H1 (cell line): ENCODE results near the gene FOXN4.

Source experiments
- GTF2F1 ChIP-seq: IDR thresholded peaks from 2 replicates; pipeline ENCODE4 v1.6.1; 2012; ENCODE audit warnings: low read depth, low read length, improper control_type of control experiment, borderline replicate concordance
- JUN ChIP-seq: IDR thresholded peaks from 2 replicates; pipeline ENCODE4 v1.6.1; 2011; ENCODE audit warnings: low read depth, mild to moderate bottlenecking, improper control_type of control experiment, low read length
- NANOG ChIP-seq: IDR thresholded peaks from 2 replicates; pipeline ENCODE4 v1.6.1; 2011; ENCODE audit warnings: low read length, low read depth, mild to moderate bottlenecking, inconsistent platforms; ENCODE audit not compliant: insufficient read depth, poor library complexity, severe bottlenecking
- POLR2A ChIP-seq, 2 experiments: IDR thresholded peaks; 1 replicate in 1 of 2; 2 replicates in 1 of 2; pipeline ENCODE4 v1.6.1; 2011; ENCODE audit warnings: low read depth in 2 of 2, low read length in 2 of 2, mild to moderate bottlenecking in 2 of 2; ENCODE audit errors: control extremely low read depth in 1 of 2
- ZNF274 ChIP-seq: IDR thresholded peaks from 2 replicates; pipeline ENCODE4 v1.7.0; 2012; ENCODE audit warnings: low read length, borderline replicate concordance; ENCODE audit errors: extremely low read depth
- TF ChIP-seq, protein P1 (sequence below), 3 experiments: IDR thresholded peaks; 1 replicate in 2 of 3; 2 replicates in 1 of 3; pipeline versions ENCODE4 v1.5.1 to v1.6.1; 2011; ENCODE audit warnings: low read length in 3 of 3, mild to moderate bottlenecking in 3 of 3, inconsistent platforms in 2 of 3, low read depth in 1 of 3, moderate library complexity in 1 of 3; ENCODE audit not compliant: insufficient read depth in 1 of 3; ENCODE audit errors: control extremely low read depth in 1 of 3
- TF ChIP-seq, protein P2 (sequence below): IDR thresholded peaks from 2 replicates; pipeline ENCODE4 v1.6.1; 2011; ENCODE audit warnings: low read length, improper control_type of control experiment

DNA sequence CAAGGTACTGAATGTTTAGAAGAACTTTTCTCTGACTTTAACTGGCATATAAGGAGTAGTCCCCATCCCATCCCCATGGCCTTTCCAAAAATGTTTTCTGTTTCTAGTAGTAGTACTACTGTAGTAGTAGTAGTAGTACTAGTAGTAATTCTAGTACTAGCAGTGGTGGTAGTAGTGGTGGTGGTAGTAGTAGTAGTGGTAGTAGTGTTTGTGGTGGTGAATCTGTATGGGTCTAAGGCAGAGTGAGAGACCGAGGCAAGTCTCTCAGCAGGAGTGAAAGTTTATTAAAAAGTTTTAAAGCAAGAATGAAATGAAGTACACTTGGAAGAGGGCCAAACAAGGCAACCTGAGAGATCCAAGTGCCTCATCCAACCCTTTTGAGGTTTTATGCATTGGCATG, 58.6 kb downstream of the FOXN4 start:
- TF ChIP-seq JUN, result no peak
- no peak for TF ChIP-seq GTF2F1
- TF ChIP-seq POLR2A (IDR thresholded peaks at IDR 0.05; ENCODE audit: control extremely low read depth in 1 of 2, low read depth in 2 of 2, low read length in 2 of 2), result no peak
- no peak for TF ChIP-seq NANOG
- TF ChIP-seq, protein P1, sequence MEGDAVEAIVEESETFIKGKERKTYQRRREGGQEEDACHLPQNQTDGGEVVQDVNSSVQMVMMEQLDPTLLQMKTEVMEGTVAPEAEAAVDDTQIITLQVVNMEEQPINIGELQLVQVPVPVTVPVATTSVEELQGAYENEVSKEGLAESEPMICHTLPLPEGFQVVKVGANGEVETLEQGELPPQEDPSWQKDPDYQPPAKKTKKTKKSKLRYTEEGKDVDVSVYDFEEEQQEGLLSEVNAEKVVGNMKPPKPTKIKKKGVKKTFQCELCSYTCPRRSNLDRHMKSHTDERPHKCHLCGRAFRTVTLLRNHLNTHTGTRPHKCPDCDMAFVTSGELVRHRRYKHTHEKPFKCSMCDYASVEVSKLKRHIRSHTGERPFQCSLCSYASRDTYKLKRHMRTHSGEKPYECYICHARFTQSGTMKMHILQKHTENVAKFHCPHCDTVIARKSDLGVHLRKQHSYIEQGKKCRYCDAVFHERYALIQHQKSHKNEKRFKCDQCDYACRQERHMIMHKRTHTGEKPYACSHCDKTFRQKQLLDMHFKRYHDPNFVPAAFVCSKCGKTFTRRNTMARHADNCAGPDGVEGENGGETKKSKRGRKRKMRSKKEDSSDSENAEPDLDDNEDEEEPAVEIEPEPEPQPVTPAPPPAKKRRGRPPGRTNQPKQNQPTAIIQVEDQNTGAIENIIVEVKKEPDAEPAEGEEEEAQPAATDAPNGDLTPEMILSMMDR (IDR thresholded peaks at IDR 0.05; ENCODE audit: control extremely low read depth in 1 of 3, insufficient read depth in 1 of 3, low read depth in 1 of 3, low read length in 3 of 3), result no peak
- TF ChIP-seq, protein P2, sequence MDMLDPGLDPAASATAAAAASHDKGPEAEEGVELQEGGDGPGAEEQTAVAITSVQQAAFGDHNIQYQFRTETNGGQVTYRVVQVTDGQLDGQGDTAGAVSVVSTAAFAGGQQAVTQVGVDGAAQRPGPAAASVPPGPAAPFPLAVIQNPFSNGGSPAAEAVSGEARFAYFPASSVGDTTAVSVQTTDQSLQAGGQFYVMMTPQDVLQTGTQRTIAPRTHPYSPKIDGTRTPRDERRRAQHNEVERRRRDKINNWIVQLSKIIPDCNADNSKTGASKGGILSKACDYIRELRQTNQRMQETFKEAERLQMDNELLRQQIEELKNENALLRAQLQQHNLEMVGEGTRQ, result no peak
- TF ChIP-seq ZNF274, result no peak
